ENCODE data around the gene HIF1A. TPM values are rescaled to one million over a fixed set of nuclear protein-coding genes. Genes with fewer than 3 reads are reported as not detected.

HIF1A gene
- total and polyA plus RNA-seq, 2 of the 8 experiments (the other 6 are each of a cell fraction or from before 2014, with no cell fraction given): 54.8 to 175 TPM

DNA sequence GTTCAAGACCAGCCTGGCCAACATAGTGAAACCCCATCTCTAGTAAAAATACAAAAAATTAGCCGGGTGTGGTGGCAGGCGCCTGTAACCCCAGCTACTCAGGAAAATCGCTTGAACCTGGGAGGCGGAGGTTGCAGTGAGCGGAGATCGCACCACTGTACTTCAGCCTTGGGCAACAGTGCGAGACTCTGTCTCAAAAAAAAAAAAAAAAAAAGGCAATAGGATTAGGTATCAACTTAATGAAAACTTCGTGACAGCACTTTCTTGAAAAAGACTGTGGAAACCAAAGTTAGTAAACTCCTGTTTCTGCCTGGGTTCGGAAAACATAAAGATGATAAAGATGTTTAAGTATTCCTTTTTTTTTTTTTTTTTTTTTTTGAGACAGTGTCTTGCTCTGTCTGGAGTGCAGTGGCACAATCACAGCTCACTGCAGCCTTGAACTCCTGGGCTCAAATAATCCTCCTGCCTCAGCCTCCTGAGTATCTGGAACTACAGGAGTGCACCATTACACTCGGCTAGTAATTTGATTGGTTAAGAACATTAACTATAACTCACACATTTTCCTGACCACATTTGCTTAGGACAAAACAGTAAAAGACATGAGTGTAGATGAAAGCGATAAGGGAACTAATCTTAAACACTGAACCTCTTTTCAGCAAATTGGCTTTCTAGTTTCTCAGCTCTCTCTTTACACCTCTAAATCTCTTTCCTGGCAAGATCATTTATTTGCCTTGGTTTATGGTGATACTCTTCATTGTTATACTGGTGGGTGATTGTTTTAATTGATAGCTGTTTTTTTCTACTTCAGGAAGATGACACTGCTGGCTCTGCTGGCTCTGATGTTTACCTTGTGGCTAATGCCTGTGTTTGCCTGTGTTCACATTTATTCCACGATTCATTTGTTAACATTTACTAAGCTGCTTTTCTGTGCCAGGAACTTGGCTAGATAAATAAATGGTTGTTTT is 15.8 kb downstream of the HIF1A start (continued):
- TF ChIP-seq TEAD4 (IDR thresholded peaks at IDR 0.05; ENCODE audit: low read depth, low read length) (no peak), RAD21 (IDR thresholded peaks at IDR 0.05 in 1 of 2, conservative IDR thresholded peaks at IDR 0.05 in 1 of 2; ENCODE audit: low read depth in 2 of 2, low read length in 2 of 2) (no peak), HDAC2 (IDR thresholded peaks at IDR 0.05; ENCODE audit: borderline replicate concordance in 1 of 2, low read depth in 2 of 2, low read length in 2 of 2) (no peak), SAP30 (IDR thresholded peaks at IDR 0.05; ENCODE audit: insufficient read depth, insufficient replicate concordance, low read length) (no peak), CREB1 (IDR thresholded peaks at IDR 0.05) (no peak), BRCA1 (IDR thresholded peaks at IDR 0.05; ENCODE audit: low read depth, low read length) (no peak), POLR2AphosphoS5 (IDR thresholded peaks at IDR 0.05; ENCODE audit: low read depth, low read length) (no peak), YY1 (IDR thresholded peaks at IDR 0.05; ENCODE audit: low read depth, low read length) (no peak), JUN (IDR thresholded peaks at IDR 0.05; ENCODE audit: low read depth, low read length) (no peak), CBX8 (IDR thresholded peaks at IDR 0.05; ENCODE audit: borderline replicate concordance, low read depth, low read length) (no peak)
- TF ChIP-seq, protein P1, sequence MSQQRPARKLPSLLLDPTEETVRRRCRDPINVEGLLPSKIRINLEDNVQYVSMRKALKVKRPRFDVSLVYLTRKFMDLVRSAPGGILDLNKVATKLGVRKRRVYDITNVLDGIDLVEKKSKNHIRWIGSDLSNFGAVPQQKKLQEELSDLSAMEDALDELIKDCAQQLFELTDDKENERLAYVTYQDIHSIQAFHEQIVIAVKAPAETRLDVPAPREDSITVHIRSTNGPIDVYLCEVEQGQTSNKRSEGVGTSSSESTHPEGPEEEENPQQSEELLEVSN (IDR thresholded peaks at IDR 0.05): no peak
